Upper lobe of left lung (tissue), 6 donors: ENCODE results near the gene TRAPPC5. TPM values are rescaled to one million over a fixed set of nuclear protein-coding genes. Genes with fewer than 3 reads are reported as not detected.

Experiments used
- ATAC-seq, 2 donors: fragments of 200-7000 bp; cut with Tn5 transposase; one replicate each; pipeline ENCODE4 v1.9.1; 2022; ENCODE audit warnings: mild to moderate bottlenecking in 2 of 2, moderate library complexity in 2 of 2; ENCODE audit not compliant: low FRiP score in 2 of 2
- DNase-seq, 2 donors: peaks; one replicate each; pipeline ENCODE4 v3.0.0-alpha.2; 2019 to 2020
- H3K27ac ChIP-seq, 4 donors: fragments of 200-600 bp; sonication (generic); one replicate each; pipeline ENCODE4 v1.5.1; 2016 to 2019
- H3K27me3 ChIP-seq, 4 donors: fragments of 200-600 bp; sonication (generic); one replicate each; pipeline ENCODE4 v1.5.1; 2017 to 2019
- H3K36me3 ChIP-seq, 4 donors: fragments of 200-600 bp; sonication (generic); one replicate each; pipeline ENCODE4 v1.5.1; 2016 to 2019
- H3K4me1 ChIP-seq, 4 donors: fragments of 200-600 bp; sonication (generic); one replicate each; pipeline ENCODE4 v1.5.1; 2018 to 2019
- H3K4me3 ChIP-seq, 4 donors: fragments of 200-600 bp; sonication (generic); one replicate each; pipeline ENCODE4 v1.5.1; 2017 to 2019; ENCODE audit warnings: mild to moderate bottlenecking in 2 of 4, moderate library complexity in 1 of 4
- H3K9me3 ChIP-seq, 4 donors: fragments of 200-600 bp; sonication (generic); one replicate each; pipeline ENCODE4 v1.5.1; 2018 to 2019
- EP300 ChIP-seq, 4 donors: sonication (generic); formaldehyde crosslinking; IDR thresholded peaks; one replicate each; pipeline ENCODE4 v1.5.1; 2017; ENCODE audit warnings: antibody characterized with exemption in 4 of 4, control low read depth in 2 of 4
- POLR2A ChIP-seq, 4 donors: fragments of 450-650 bp; IDR thresholded peaks; one replicate each; pipeline ENCODE4 v1.5.1; 2016 to 2017; ENCODE audit warnings: antibody characterized with exemption in 4 of 4, mild to moderate bottlenecking in 2 of 4
- POLR2AphosphoS5 ChIP-seq, 2 donors: sonication (generic); formaldehyde crosslinking; IDR thresholded peaks; one replicate each; pipeline ENCODE4 v1.5.1; 2017; ENCODE audit warnings: antibody characterized with exemption in 2 of 2
- WGBS, 2 donors: methylation state at CpG; one replicate each; pipeline ENCODE4 v1.1.5; 2017 to 2018; 5-methylcytosine and 5-hydroxymethylcytosine counted together
- total RNA-seq, 6 donors: library from RNA; depleted of rRNA in 4 of 6; stranded (reverse); fragments of >200 nt in 4 of 6; gene quantifications; one replicate each; pipeline versions ENCODE4 v1.1.0 to v1.2.1, GENCODE V29; 2016 to 2021
- TF ChIP-seq, protein P1 (sequence below), 6 experiments: fragments of 450-650 bp in 4 of 6; fragments of 200-600 bp in 2 of 6; sonication (generic) in 2 of 6; IDR thresholded peaks; one replicate each; pipeline ENCODE4 v1.5.1; 2016 to 2019; ENCODE audit warnings: antibody characterized with exemption in 6 of 6
- donor health status: DM: no; HTN: no; CAD: no; lungs with moderate emphysema.
- donor health status: DM: no; HTN: yes; CAD: no; lungs with severe emphysema.

TRAPPC5 gene
- total RNA-seq, 6 donors from 2014 or later, result 33.9 to 105 (median 52.0) TPM

DNA sequence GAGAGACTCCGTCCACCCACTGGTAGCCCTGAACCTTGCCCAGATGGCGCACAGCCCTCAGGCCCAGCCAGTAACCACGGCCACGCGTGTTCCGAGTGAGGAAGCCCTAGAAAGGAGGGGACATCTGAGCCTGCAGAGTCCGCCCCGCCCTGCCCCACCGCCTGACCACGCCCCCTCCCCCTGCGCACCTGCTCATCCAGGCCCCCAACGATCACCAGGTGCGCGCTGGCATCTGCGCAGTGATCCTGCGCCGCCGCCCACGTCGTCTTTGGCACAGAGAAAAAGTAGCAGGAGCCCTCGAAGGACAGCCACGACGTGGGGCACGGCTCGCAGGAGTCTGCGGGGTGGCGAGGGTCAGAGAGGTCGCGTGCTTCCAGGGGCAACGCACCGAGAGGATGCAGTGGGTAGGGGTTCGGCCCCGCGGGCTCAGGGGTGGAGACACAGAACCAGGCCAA lies 49.2 kb downstream of the TRAPPC5 start:
- H3K36me3 ChIP-seq, result no peaks in the 10 kb centered on the region
- H3K4me1 ChIP-seq, result peaks cover 4 to 25% (median 21%) of the 10 kb centered on the region in 4 donors
- H3K9me3 ChIP-seq, result no peaks in the 10 kb centered on the region
- H3K27ac ChIP-seq, result no peak overlapping the region
- ATAC-seq (no peak), DNase-seq (peak in 1 of 2 donors; percentile 75)
- H3K4me3 ChIP-seq, result no peak overlapping the region
- peaks cover 0 to 29% (median 12%) of the 10 kb centered on the region in 4 donors for H3K27me3 ChIP-seq
- 10 to 14% methylated on average over 7 to 25 of the region's 34 CpGs for WGBS, 2 donors
- TF ChIP-seq POLR2A (IDR thresholded peaks at IDR 0.05) (no peak), POLR2AphosphoS5 (IDR thresholded peaks at IDR 0.05) (no peak), EP300 (IDR thresholded peaks at IDR 0.05) (no peak)
- TF ChIP-seq, protein P1, sequence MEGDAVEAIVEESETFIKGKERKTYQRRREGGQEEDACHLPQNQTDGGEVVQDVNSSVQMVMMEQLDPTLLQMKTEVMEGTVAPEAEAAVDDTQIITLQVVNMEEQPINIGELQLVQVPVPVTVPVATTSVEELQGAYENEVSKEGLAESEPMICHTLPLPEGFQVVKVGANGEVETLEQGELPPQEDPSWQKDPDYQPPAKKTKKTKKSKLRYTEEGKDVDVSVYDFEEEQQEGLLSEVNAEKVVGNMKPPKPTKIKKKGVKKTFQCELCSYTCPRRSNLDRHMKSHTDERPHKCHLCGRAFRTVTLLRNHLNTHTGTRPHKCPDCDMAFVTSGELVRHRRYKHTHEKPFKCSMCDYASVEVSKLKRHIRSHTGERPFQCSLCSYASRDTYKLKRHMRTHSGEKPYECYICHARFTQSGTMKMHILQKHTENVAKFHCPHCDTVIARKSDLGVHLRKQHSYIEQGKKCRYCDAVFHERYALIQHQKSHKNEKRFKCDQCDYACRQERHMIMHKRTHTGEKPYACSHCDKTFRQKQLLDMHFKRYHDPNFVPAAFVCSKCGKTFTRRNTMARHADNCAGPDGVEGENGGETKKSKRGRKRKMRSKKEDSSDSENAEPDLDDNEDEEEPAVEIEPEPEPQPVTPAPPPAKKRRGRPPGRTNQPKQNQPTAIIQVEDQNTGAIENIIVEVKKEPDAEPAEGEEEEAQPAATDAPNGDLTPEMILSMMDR (IDR thresholded peaks at IDR 0.05), result no peak

- H3K27me3 ChIP-seq, result peaks cover 0 to 29% (median 12%) of the 10 kb centered on the region in 4 donors
- TF ChIP-seq EP300 (IDR thresholded peaks at IDR 0.05) (no peak), POLR2A (IDR thresholded peaks at IDR 0.05) (no peak), POLR2AphosphoS5 (IDR thresholded peaks at IDR 0.05) (no peak)
- TF ChIP-seq, protein P1 (IDR thresholded peaks at IDR 0.05), result no peak
- H3K9me3 ChIP-seq, result no peaks in the 10 kb centered on the region
- H3K4me3 ChIP-seq, result no peak overlapping the region
- ATAC-seq (no peak), DNase-seq (peak in 1 of 2 donors; percentile 73)
- 14% methylated on average over 11 of the region's 78 CpGs; no CpG with 5 or more reads in 1 of the 2 donors for WGBS, 2 donors
- H3K36me3 ChIP-seq, result no peaks in the 10 kb centered on the region
- no peak overlapping the region for H3K27ac ChIP-seq
- H3K4me1 ChIP-seq, result peaks cover 4 to 25% (median 21%) of the 10 kb centered on the region in 4 donors
These were observed 49.9 kb downstream of the TRAPPC5 start for GRCh38 chr19:7730286-7731217.

DNA sequence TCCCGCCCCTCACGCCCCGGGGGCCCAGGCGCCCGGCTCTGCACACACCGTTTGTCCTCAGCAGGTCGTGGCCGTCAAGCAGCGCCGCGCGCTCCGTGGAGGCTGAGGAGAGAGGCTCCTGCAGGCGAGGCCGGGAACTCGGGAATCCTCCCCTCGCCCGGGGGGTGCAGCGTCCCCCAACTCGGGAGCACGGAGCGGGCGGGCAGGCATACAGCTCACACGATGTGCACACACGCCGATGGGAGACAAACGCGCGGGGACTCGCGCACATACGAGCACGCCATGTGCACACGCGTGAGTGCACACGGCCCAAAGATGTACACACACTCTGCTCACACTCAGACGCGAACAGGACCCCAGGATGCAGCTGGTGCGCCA lies 50.6 kb downstream of the TRAPPC5 start:
- 67 to 69% methylated on average over 14 to 30 of the region's 39 CpGs for WGBS, 2 donors
- DNase-seq, result peak in 1 of 2 donors; percentile 83

GRCh38 chr19:7731615-7732014 lies 51.0 kb downstream of the TRAPPC5 start:
- no peak for TF ChIP-seq POLR2A (IDR thresholded peaks at IDR 0.05)
- no peak for TF ChIP-seq POLR2AphosphoS5 (IDR thresholded peaks at IDR 0.05)
- TF ChIP-seq EP300 (IDR thresholded peaks at IDR 0.05), result no peak
- TF ChIP-seq, protein P1 (IDR thresholded peaks at IDR 0.05), result no peak
- 86 to 90% methylated on average over 2 to 5 of the region's 5 CpGs for WGBS, 2 donors
- Histone ChIP-seq H3K27ac (no peak overlapping the region), H3K27me3 (peaks cover 0 to 29% (median 12%) of the 10 kb centered on the region in 4 donors), H3K9me3 (no peaks in the 10 kb centered on the region), H3K4me1 (peaks cover 4 to 25% (median 21%) of the 10 kb centered on the region in 4 donors), H3K36me3 (no peaks in the 10 kb centered on the region), H3K4me3 (no peak overlapping the region)
- ATAC-seq, result no peak
- no peak for DNase-seq

More for the DNA sequence above, 50.6 kb downstream of the TRAPPC5 start:
- H3K9me3 ChIP-seq, result no peaks in the 10 kb centered on the region
- H3K36me3 ChIP-seq, result no peaks in the 10 kb centered on the region
- TF ChIP-seq EP300 (IDR thresholded peaks at IDR 0.05), result no peak
- TF ChIP-seq POLR2AphosphoS5 (IDR thresholded peaks at IDR 0.05), result no peak
- no peak for TF ChIP-seq POLR2A (IDR thresholded peaks at IDR 0.05)
- TF ChIP-seq, protein P1 (IDR thresholded peaks at IDR 0.05), result no peak
- no peak overlapping the region for H3K4me3 ChIP-seq
- peaks cover 4 to 25% (median 21%) of the 10 kb centered on the region in 4 donors for H3K4me1 ChIP-seq
- H3K27me3 ChIP-seq, result peaks cover 0 to 29% (median 12%) of the 10 kb centered on the region in 4 donors
- no peak overlapping the region for H3K27ac ChIP-seq
- no peak for ATAC-seq
